Astrocyte (in vitro differentiated cells and primary cell): ENCODE measurements around the gene COX10. TPM values are rescaled to one million over a fixed set of nuclear protein-coding genes. Genes with fewer than 3 reads are reported as not detected.

ENCODE experiments used
- DNase-seq: peaks from one replicate; pipeline ENCODE4 v3.0.0-alpha.2; 2010; ENCODE audit warnings: low read depth
- FAIRE-seq: peaks from 2 replicates; lab custom pipeline; 2011; peaks lifted over from hg19 to GRCh38; lab: Jason Lieb, UNC
- H2AFZ ChIP-seq: 2 replicates; pipeline ENCODE4 v1.6.0; 2012; ENCODE audit warnings: low read depth, low read length, inconsistent platforms
- H3K27ac ChIP-seq: 2 replicates; pipeline ENCODE4 v1.5.1; 2011; ENCODE audit warnings: low read depth, low read length, inconsistent platforms
- H3K27me3 ChIP-seq: 2 replicates; pipeline ENCODE4 v1.6.0; 2011; ENCODE audit warnings: low read length, inconsistent platforms; ENCODE audit not compliant: insufficient read depth
- H3K36me3 ChIP-seq: 2 replicates; pipeline ENCODE4 v1.5.1; 2011; ENCODE audit warnings: low read length, inconsistent platforms; ENCODE audit not compliant: insufficient read depth
- H3K4me1 ChIP-seq: 2 replicates; pipeline ENCODE4 v1.5.1; 2011; ENCODE audit warnings: low read length, inconsistent platforms; ENCODE audit not compliant: insufficient read depth
- H3K4me2 ChIP-seq: 2 replicates; pipeline ENCODE4 v1.6.0; 2012; ENCODE audit warnings: low read length, inconsistent platforms
- H3K4me3 ChIP-seq: 2 replicates; pipeline ENCODE4 v1.5.1; 2011; ENCODE audit warnings: low read depth, mild to moderate bottlenecking, low read length, inconsistent platforms; ENCODE audit not compliant: insufficient read depth
- H3K79me2 ChIP-seq: 2 replicates; pipeline ENCODE4 v1.6.0; 2012; ENCODE audit warnings: mild to moderate bottlenecking, low read length, inconsistent platforms; ENCODE audit not compliant: insufficient read depth
- H3K9ac ChIP-seq: 2 replicates; pipeline ENCODE4 v1.6.0; 2012; ENCODE audit warnings: mild to moderate bottlenecking, low read length, inconsistent platforms
- H3K9me3 ChIP-seq: 2 replicates; pipeline ENCODE4 v1.5.1; 2012; ENCODE audit warnings: low read depth, mild to moderate bottlenecking, low read length, inconsistent platforms; ENCODE audit not compliant: insufficient read depth
- H4K20me1 ChIP-seq: 2 replicates; pipeline ENCODE4 v1.6.0; 2012; ENCODE audit warnings: low read length, inconsistent platforms; ENCODE audit not compliant: insufficient read depth
- H3K27ac Mint-ChIP-seq: one replicate; pipeline ENCODE4 v1.8.0; 2021; ENCODE audit warnings: mild to moderate bottlenecking, mixed read lengths; ENCODE audit not compliant: unreplicated experiment
- H3K27me3 Mint-ChIP-seq: one replicate; pipeline ENCODE4 v1.8.0; 2021; ENCODE audit warnings: low read depth, mixed read lengths; ENCODE audit not compliant: unreplicated experiment
- H3K36me3 Mint-ChIP-seq: one replicate; pipeline ENCODE4 v1.8.0; 2021; ENCODE audit warnings: low read depth, mixed read lengths; ENCODE audit not compliant: unreplicated experiment
- H3K4me1 Mint-ChIP-seq: one replicate; pipeline ENCODE4 v1.8.0; 2021; ENCODE audit warnings: low read depth, mixed read lengths; ENCODE audit not compliant: unreplicated experiment
- H3K4me3 Mint-ChIP-seq: one replicate; pipeline ENCODE4 v1.8.0; 2021; ENCODE audit warnings: mild to moderate bottlenecking, moderate library complexity, mixed read lengths; ENCODE audit not compliant: unreplicated experiment
- H3K9me3 Mint-ChIP-seq: one replicate; pipeline ENCODE4 v1.8.0; 2021; ENCODE audit warnings: mild to moderate bottlenecking, mixed read lengths; ENCODE audit not compliant: unreplicated experiment
- EZH2 ChIP-seq: IDR thresholded peaks from 2 replicates; pipeline ENCODE4 v1.6.1; 2012; ENCODE audit warnings: mild to moderate bottlenecking, low read length, inconsistent platforms; ENCODE audit not compliant: insufficient read depth
- total RNA-seq: library from RNA; stranded (reverse); gene quantifications from 2 replicates; pipeline ENCODE4 v1.2.1, GENCODE V29; 2021
- TF ChIP-seq, protein P1 (sequence below): IDR thresholded peaks from 2 replicates; pipeline ENCODE4 v1.5.1; 2011; ENCODE audit warnings: low read depth, mild to moderate bottlenecking, inconsistent platforms, low read length, moderate library complexity; ENCODE audit not compliant: insufficient read depth

Gene COX10
- total RNA-seq, 1 donor from 2014 or later, result 16.4 TPM

DNA sequence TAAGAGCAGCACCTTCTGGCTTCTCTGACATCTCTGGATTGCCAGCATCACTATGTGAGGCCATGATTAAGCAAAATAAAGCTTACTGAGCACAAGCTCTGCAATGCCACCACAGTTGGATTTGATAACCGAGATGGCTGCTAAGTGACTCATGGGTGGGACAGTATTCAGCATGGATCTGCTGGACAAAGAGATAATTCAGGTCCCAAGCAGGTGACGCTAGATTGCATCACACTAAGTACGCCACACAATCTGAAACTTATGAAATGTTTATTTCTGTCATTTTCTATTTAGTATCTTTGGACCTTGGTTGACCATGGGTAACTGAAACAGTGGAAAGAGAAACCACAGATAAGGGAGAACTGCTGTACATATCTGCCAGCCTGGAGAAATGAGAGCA, 139.9 kb downstream of the COX10 start:
- no peaks in the 10 kb centered on the region for H3K27me3 ChIP-seq
- peaks cover 2% of the 10 kb centered on the region for H3K4me1 Mint-ChIP-seq
- peaks cover 4% of the 10 kb centered on the region for H3K36me3 ChIP-seq
- H3K27me3 Mint-ChIP-seq, result no peaks in the 10 kb centered on the region
- no peaks in the 10 kb centered on the region for H3K4me1 ChIP-seq
- H2AFZ ChIP-seq, result no peak overlapping the region
- H3K27ac ChIP-seq, result no peak overlapping the region
- H3K9ac ChIP-seq, result no peak overlapping the region
- DNase-seq (no peak), FAIRE-seq (no peak)
- no peaks in the 10 kb centered on the region for H3K79me2 ChIP-seq
- no peak for TF ChIP-seq EZH2
- TF ChIP-seq, protein P1, sequence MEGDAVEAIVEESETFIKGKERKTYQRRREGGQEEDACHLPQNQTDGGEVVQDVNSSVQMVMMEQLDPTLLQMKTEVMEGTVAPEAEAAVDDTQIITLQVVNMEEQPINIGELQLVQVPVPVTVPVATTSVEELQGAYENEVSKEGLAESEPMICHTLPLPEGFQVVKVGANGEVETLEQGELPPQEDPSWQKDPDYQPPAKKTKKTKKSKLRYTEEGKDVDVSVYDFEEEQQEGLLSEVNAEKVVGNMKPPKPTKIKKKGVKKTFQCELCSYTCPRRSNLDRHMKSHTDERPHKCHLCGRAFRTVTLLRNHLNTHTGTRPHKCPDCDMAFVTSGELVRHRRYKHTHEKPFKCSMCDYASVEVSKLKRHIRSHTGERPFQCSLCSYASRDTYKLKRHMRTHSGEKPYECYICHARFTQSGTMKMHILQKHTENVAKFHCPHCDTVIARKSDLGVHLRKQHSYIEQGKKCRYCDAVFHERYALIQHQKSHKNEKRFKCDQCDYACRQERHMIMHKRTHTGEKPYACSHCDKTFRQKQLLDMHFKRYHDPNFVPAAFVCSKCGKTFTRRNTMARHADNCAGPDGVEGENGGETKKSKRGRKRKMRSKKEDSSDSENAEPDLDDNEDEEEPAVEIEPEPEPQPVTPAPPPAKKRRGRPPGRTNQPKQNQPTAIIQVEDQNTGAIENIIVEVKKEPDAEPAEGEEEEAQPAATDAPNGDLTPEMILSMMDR, result no peak
- H3K9me3 ChIP-seq, result no peaks in the 10 kb centered on the region
- no peak overlapping the region for H3K4me3 ChIP-seq
- H3K4me3 Mint-ChIP-seq, result no peak overlapping the region
- H3K36me3 Mint-ChIP-seq, result peaks cover 37% of the 10 kb centered on the region
- H3K27ac Mint-ChIP-seq, result no peak overlapping the region
- H3K9me3 Mint-ChIP-seq, result peaks cover 3% of the 10 kb centered on the region
- no peak overlapping the region for H3K4me2 ChIP-seq
- peaks cover 4% of the 10 kb centered on the region for H4K20me1 ChIP-seq

DNA sequence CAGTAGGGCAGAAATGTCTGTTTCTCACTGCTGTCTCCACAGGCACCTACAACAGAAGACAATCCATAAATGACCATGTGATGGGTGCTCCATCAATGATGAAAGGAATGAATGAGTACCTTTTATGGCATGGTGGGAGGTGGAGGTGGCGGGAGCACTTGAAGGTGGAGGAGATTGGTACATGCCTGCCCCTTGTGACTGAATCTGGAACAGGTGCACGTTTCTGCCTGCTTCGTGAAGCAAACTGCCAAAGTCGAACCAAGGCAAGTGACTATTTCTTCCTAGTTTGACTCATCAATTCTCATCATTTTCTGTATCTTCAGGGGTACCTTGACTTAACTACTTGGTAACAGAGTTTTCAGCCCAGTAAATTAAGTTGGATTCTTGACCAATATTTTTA, 141.9 kb downstream of the COX10 start:
- H3K4me1 ChIP-seq, result no peaks in the 10 kb centered on the region
- no peaks in the 10 kb centered on the region for H3K9me3 ChIP-seq
- Mint-ChIP-seq H3K9me3 (peaks cover 3% of the 10 kb centered on the region), H3K27me3 (no peaks in the 10 kb centered on the region), H3K36me3 (peaks cover 33% of the 10 kb centered on the region), H3K27ac (no peak overlapping the region), H3K4me3 (no peak overlapping the region), H3K4me1 (peaks cover 4% of the 10 kb centered on the region)
- H4K20me1 ChIP-seq, result peaks cover 3% of the 10 kb centered on the region
- H3K4me2 ChIP-seq, result no peak overlapping the region
- no peak overlapping the region for H2AFZ ChIP-seq
- H3K27ac ChIP-seq, result no peak overlapping the region
- H3K36me3 ChIP-seq, result peaks cover 4% of the 10 kb centered on the region
- no peak overlapping the region for H3K9ac ChIP-seq
- no peak overlapping the region for H3K4me3 ChIP-seq
- TF ChIP-seq, protein P1, result no peak
- no peak for FAIRE-seq
- H3K79me2 ChIP-seq, result no peaks in the 10 kb centered on the region
- no peak for DNase-seq
- no peaks in the 10 kb centered on the region for H3K27me3 ChIP-seq

DNA sequence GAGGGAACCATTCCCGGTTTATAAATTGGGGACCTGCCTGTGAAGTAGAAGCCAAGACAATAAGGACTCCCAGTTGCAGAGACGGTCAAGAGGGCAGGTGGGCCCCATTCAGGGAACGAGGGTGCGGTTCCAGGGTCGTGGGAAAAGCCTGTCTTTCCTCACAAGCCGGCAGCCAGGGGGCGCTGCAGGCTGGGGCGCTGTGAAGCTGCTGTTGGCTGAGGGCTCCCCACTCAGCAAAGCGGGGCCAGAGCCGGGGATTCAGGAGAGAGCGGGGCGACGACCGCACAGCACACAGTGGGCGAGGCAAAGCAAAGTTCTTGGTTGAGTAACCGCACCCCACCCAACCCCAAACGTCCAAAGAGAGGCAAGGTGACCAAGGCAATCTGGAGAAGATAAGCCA, 142.5 kb downstream of the COX10 start:
- TF ChIP-seq, protein P1, result no peak
- TF ChIP-seq EZH2, result no peak
- no peaks in the 10 kb centered on the region for H3K79me2 ChIP-seq
- FAIRE-seq (no peak), DNase-seq (no peak)
- no peak overlapping the region for H3K27ac Mint-ChIP-seq
- peaks cover 3% of the 10 kb centered on the region for H3K9me3 Mint-ChIP-seq
- no peaks in the 10 kb centered on the region for H3K27me3 Mint-ChIP-seq
- H3K9me3 ChIP-seq, result no peaks in the 10 kb centered on the region
- no peaks in the 10 kb centered on the region for H4K20me1 ChIP-seq
- no peaks in the 10 kb centered on the region for H3K27me3 ChIP-seq
- H3K4me1 Mint-ChIP-seq, result peaks cover 4% of the 10 kb centered on the region
- peaks cover 33% of the 10 kb centered on the region for H3K36me3 Mint-ChIP-seq
- H3K4me2 ChIP-seq, result no peak overlapping the region
- no peak overlapping the region for H3K9ac ChIP-seq
- H3K27ac ChIP-seq, result no peak overlapping the region
- no peaks in the 10 kb centered on the region for H3K4me1 ChIP-seq
- peaks cover 4% of the 10 kb centered on the region for H3K36me3 ChIP-seq
- H3K4me3 Mint-ChIP-seq, result no peak overlapping the region
- no peak overlapping the region for H3K4me3 ChIP-seq
- no peak overlapping the region for H2AFZ ChIP-seq
